ENCODE results near the gene C20orf173. TPM values are rescaled to one million over a fixed set of nuclear protein-coding genes. Genes with fewer than 3 reads are reported as not detected.

The C20orf173 gene
- total RNA-seq, 2 donors from 2014 or later: not detected

- no peak for ATAC-seq
- Histone ChIP-seq H3K27ac (no peak overlapping the region), H3K36me3 (replicated peaks in 1 of 2; ENCODE audit: insufficient read depth in 1 of 2, low read depth in 2 of 2) (peaks cover 0 to 36% of the 10 kb centered on the region in 2 donors), H3K27me3 (no peaks in the 10 kb centered on the region), H3K4me1 (no peaks in the 10 kb centered on the region), H3K9me3 (no peaks in the 10 kb centered on the region), H3K4me3 (no peak overlapping the region)
- no peak for TF ChIP-seq CTCF (IDR thresholded peaks at IDR 0.05)
- TF ChIP-seq POLR2A (IDR thresholded peaks at IDR 0.05): no peak
- DNase-seq: no peak
- WGBS, 2 donors: 92 to 100% methylated on average over 1 of the region's 1 CpG
- intact Hi-C loops (cut with DNase I): no loop called here
Observed at GRCh38 chr20:35499271-35499670, 30.2 kb downstream of the C20orf173 start.

- H3K36me3 ChIP-seq (replicated peaks in 1 of 2; ENCODE audit: insufficient read depth in 1 of 2, low read depth in 2 of 2): peaks cover 4 to 33% of the 10 kb centered on the region in 2 donors
- no peaks in the 10 kb centered on the region for H3K9me3 ChIP-seq
- H3K4me3 ChIP-seq: no peak overlapping the region
- no peaks in the 10 kb centered on the region for H3K27me3 ChIP-seq
- intact Hi-C loops (cut with DNase I): no loop called here
- DNase-seq: peak in 3 of 4 donors; percentile 38 to 41 (median 38)
- 96 to 97% methylated on average over 3 to 9 of the region's 9 CpGs for WGBS, 2 donors
- TF ChIP-seq POLR2A (IDR thresholded peaks at IDR 0.05) (no peak), CTCF (IDR thresholded peaks at IDR 0.05) (no peak)
- H3K27ac ChIP-seq: no peak overlapping the region
- no peaks in the 10 kb centered on the region for H3K4me1 ChIP-seq
- no peak for ATAC-seq
Observed at GRCh38 chr20:35497780-35498189, 31.7 kb downstream of the C20orf173 start.

GRCh38 chr20:35497320-35497719, 32.1 kb downstream of the C20orf173 start:
- H3K27ac ChIP-seq: no peak overlapping the region
- TF ChIP-seq POLR2A (IDR thresholded peaks at IDR 0.05) (no peak), CTCF (IDR thresholded peaks at IDR 0.05) (no peak)

GRCh38 chr20:35496481-35496880, 33.0 kb downstream of the C20orf173 start:
- peaks cover 4 to 29% of the 10 kb centered on the region in 2 donors for H3K36me3 ChIP-seq (replicated peaks in 1 of 2; ENCODE audit: insufficient read depth in 1 of 2, low read depth in 2 of 2)
- H3K4me1 ChIP-seq: no peaks in the 10 kb centered on the region
- no peaks in the 10 kb centered on the region for H3K27me3 ChIP-seq
- 87 to 91% methylated on average over 2 to 3 of the region's 3 CpGs for WGBS, 2 donors
- intact Hi-C loops (cut with DNase I): no loop called here
- no peak overlapping the region for H3K4me3 ChIP-seq
- H3K9me3 ChIP-seq: no peaks in the 10 kb centered on the region
- DNase-seq (no peak), ATAC-seq (no peak)
- TF ChIP-seq CTCF (IDR thresholded peaks at IDR 0.05) (no peak), POLR2A (IDR thresholded peaks at IDR 0.05) (no peak)
- no peak overlapping the region for H3K27ac ChIP-seq

More at GRCh38 chr20:35497320-35497719, 32.1 kb downstream of the C20orf173 start:
- intact Hi-C loops (cut with DNase I): no loop called here
- H3K4me3 ChIP-seq: no peak overlapping the region
- 93 to 97% methylated on average over 4 to 5 of the region's 5 CpGs for WGBS, 2 donors
- no peak for DNase-seq
- peaks cover 4 to 32% of the 10 kb centered on the region in 2 donors for H3K36me3 ChIP-seq (replicated peaks in 1 of 2; ENCODE audit: insufficient read depth in 1 of 2, low read depth in 2 of 2)
- no peak for ATAC-seq
- no peaks in the 10 kb centered on the region for H3K27me3 ChIP-seq
- no peaks in the 10 kb centered on the region for H3K9me3 ChIP-seq
- no peaks in the 10 kb centered on the region for H3K4me1 ChIP-seq

GRCh38 chr20:35492352-35492751, 37.1 kb downstream of the C20orf173 start:
- intact Hi-C loops (cut with DNase I): no loop called here
- 92 to 97% methylated on average over 6 of the region's 6 CpGs for WGBS, 2 donors

More at GRCh38 chr20:35492352-35492751, 37.1 kb downstream of the C20orf173 start:
- Histone ChIP-seq H3K27ac (no peak overlapping the region), H3K9me3 (no peaks in the 10 kb centered on the region), H3K27me3 (no peaks in the 10 kb centered on the region), H3K4me1 (no peaks in the 10 kb centered on the region), H3K36me3 (replicated peaks in 1 of 2; ENCODE audit: insufficient read depth in 1 of 2, low read depth in 2 of 2) (peaks cover 4 to 20% of the 10 kb centered on the region in 2 donors), H3K4me3 (no peak overlapping the region)
- no peak for DNase-seq
- TF ChIP-seq CTCF (IDR thresholded peaks at IDR 0.05) (no peak), POLR2A (IDR thresholded peaks at IDR 0.05) (no peak)
- ATAC-seq: no peak
